ENCODE data around the gene TIFAB. TPM values are rescaled to one million over a fixed set of nuclear protein-coding genes. Genes with fewer than 3 reads are reported as not detected.
A peak's percentile ranks its signal among the peaks of the same experiment; 100 is the strongest.

The TIFAB gene
- total RNA-seq, 4 donors from 2014 or later, result 0.16 TPM; not detected in 3

DNA sequence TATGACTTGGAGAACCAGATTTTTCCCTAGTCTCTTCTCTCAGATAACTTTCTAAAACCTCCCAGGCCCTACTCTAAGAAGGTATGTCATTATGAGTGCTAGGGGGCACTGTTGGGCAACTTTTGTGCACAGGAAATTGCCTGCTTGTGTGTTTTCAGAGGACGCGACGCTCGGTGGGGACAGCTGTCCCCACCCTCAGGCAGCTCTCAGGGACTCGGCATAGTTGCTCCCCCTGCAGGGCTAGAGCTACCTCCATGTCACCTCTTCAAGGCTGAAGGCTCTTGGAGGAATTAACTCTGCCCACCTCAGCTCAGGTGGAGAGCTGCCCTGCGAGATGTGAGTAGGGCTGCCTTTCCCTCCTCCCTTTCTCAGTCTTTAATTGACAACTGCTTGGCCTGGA, 10.2 kb upstream of the TIFAB start:
- peak; percentile 43 for DNase-seq
- Histone ChIP-seq H3K9me3 (no peaks in the 10 kb centered on the region), H3K27ac (no peak overlapping the region), H3K27me3 (peaks cover 30% of the 10 kb centered on the region), H3K4me3 (no peak overlapping the region), H3K36me3 (no peaks in the 10 kb centered on the region), H3K4me1 (peaks cover 0 to 19% (median 7%) of the 10 kb centered on the region in 4 donors)
- in situ Hi-C loops (cut with MboI; ENCODE audit: low pct_ligation_motif_present in 1 of 4, low pct_unique_long_range_greater_than_20kb in 1 of 4, low sequenced_read_pairs in 3 of 4), result loop anchor here (5.0 to 25.0 kb wide), 3 partner anchors 92 to 375 kb away; partner anchors contain the start of gene SLC25A48 (in 2 of the 4)
- intact Hi-C loops (cut with DNase I; ENCODE audit: low total_unique reads), result no loop called here
- no peak for TF ChIP-seq POLR2AphosphoS5 (IDR thresholded peaks at IDR 0.05)
- TF ChIP-seq, protein P1, sequence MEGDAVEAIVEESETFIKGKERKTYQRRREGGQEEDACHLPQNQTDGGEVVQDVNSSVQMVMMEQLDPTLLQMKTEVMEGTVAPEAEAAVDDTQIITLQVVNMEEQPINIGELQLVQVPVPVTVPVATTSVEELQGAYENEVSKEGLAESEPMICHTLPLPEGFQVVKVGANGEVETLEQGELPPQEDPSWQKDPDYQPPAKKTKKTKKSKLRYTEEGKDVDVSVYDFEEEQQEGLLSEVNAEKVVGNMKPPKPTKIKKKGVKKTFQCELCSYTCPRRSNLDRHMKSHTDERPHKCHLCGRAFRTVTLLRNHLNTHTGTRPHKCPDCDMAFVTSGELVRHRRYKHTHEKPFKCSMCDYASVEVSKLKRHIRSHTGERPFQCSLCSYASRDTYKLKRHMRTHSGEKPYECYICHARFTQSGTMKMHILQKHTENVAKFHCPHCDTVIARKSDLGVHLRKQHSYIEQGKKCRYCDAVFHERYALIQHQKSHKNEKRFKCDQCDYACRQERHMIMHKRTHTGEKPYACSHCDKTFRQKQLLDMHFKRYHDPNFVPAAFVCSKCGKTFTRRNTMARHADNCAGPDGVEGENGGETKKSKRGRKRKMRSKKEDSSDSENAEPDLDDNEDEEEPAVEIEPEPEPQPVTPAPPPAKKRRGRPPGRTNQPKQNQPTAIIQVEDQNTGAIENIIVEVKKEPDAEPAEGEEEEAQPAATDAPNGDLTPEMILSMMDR (IDR thresholded peaks at IDR 0.05), result peak in 4 of 5 experiments; percentile 19 to 31 (median 27)
- WGBS, 2 donors (ENCODE audit: low coverage in 1 of 2), result 19% methylated on average over 6 of the region's 6 CpGs; no CpG with 5 or more reads in 1 of the 2 donors

DNA sequence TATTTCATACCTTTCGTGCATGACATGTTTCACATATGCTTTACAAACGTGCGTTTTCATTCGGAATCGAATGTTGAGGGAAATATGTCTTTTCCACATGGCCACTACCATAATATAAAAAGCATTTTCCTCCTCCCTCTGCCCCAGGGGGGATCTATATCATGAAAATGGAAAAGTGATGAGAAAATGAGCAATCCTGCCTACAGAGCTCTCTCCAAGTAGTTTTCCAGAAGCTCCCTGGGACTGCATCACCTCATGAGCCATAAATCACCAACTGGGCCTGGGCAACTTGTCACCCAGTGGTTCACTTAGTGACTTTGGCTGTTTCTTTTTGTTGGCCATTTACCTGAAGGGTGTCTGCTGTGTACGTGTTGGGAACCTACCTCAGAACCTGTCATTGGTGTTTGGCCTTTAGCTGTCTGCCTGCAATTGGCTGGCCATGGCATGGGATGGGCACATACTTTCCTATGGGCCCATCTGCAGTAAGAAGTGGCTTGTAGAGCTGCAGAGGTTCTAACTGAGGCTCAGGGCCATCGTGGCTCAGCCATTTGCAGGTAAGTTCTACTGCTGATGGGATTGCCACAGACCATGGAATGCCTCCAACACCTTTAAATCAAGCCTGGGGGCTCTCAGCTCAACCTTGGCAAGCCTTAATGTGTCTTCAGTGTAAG, 9.5 kb upstream of the TIFAB start:
- Histone ChIP-seq H3K4me3 (no peak overlapping the region), H3K9me3 (no peaks in the 10 kb centered on the region), H3K27me3 (peaks cover 23% of the 10 kb centered on the region), H3K4me1 (peaks cover 0 to 19% (median 7%) of the 10 kb centered on the region in 4 donors), H3K36me3 (no peaks in the 10 kb centered on the region), H3K27ac (no peak overlapping the region)
- in situ Hi-C loops (cut with MboI; ENCODE audit: low pct_ligation_motif_present in 1 of 4, low pct_unique_long_range_greater_than_20kb in 1 of 4, low sequenced_read_pairs in 3 of 4), result loop anchor here (5.0 to 25.0 kb wide), 3 partner anchors 93 to 376 kb away; partner anchors contain the start of gene SLC25A48 (in 2 of the 4)
- intact Hi-C loops (cut with DNase I; ENCODE audit: low total_unique reads), result no loop called here
- WGBS, 2 donors (ENCODE audit: low coverage in 1 of 2), result 79 to 80% methylated on average over 5 to 7 of the region's 7 CpGs
- DNase-seq, result no peak
- TF ChIP-seq, protein P1 (IDR thresholded peaks at IDR 0.05), result no peak
- TF ChIP-seq POLR2AphosphoS5 (IDR thresholded peaks at IDR 0.05) (no peak), POLR2A (IDR thresholded peaks at IDR 0.05) (no peak), EP300 (IDR thresholded peaks at IDR 0.05; ENCODE audit: low read depth) (no peak)

DNA sequence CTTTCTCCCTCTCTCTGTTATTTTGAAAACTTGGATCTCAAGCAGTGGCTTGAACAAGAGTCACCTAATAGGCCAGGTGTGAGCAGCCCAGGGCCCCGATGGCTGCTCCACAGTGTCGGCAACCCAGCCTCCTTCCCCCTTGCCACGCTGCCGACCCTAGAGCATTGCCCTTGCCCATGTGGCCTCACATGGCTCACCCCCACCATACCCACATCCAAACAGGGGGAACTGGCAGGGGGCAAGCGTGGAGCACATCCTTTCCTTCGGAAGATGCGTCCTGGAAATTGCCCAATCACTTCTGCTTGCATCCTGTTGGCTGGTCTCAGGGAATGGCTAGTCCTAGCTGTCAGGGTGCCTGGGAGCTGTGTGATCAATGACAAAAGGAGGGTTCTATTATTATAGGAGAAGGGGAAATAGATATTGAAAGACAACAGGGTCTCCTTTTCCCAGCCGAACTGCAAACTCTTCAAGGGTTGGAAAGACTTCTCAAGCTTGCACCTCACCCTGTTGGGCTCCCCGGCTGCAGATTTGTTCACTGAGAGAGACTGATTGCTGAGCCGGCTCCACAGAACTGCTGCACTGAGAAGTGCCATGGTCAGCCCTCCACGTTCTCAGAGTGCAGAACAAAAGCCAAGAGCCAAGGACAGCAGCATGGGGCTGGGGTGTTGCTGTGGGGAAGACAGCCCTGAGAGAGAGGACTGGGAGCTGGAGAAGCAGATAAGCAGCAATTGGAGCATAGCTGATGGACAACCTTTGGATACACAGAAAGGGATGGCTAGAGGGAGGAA, 8.3 kb upstream of the TIFAB start:
- 81 to 83% methylated on average over 1 to 11 of the region's 11 CpGs for WGBS, 2 donors (ENCODE audit: low coverage in 1 of 2)

More for the DNA sequence above, 8.3 kb upstream of the TIFAB start:
- H3K27me3 ChIP-seq, result peaks cover 17% of the 10 kb centered on the region
- H3K27ac ChIP-seq, result no peak overlapping the region
- intact Hi-C loops (cut with DNase I; ENCODE audit: low total_unique reads) (no loop called here), in situ Hi-C loops (cut with MboI; ENCODE audit: low pct_ligation_motif_present in 1 of 4, low pct_unique_long_range_greater_than_20kb in 1 of 4, low sequenced_read_pairs in 3 of 4) (loop anchor here (5.0 to 25.0 kb wide), 3 partner anchors 94 to 377 kb away; partner anchors contain the start of gene SLC25A48 (in 2 of the 4))
- H3K9me3 ChIP-seq, result no peaks in the 10 kb centered on the region
- peaks cover 0 to 10% (median 5%) of the 10 kb centered on the region in 4 donors for H3K4me1 ChIP-seq
- H3K36me3 ChIP-seq, result no peaks in the 10 kb centered on the region
- H3K4me3 ChIP-seq, result no peak overlapping the region
- TF ChIP-seq EP300 (IDR thresholded peaks at IDR 0.05; ENCODE audit: low read depth), result no peak
- no peak for TF ChIP-seq POLR2AphosphoS5 (IDR thresholded peaks at IDR 0.05)
- TF ChIP-seq, protein P1 (IDR thresholded peaks at IDR 0.05), result no peak
- TF ChIP-seq POLR2A (IDR thresholded peaks at IDR 0.05), result no peak
- no peak for DNase-seq

Data from transverse colon (tissue), 4 donors.